Pancreas (tissue), 10 donors: ENCODE measurements around the gene SELENON. TPM values are rescaled to one million over a fixed set of nuclear protein-coding genes. Genes with fewer than 3 reads are reported as not detected.

Experiments
- ATAC-seq, 4 donors: fragments of 200-7000 bp; cut with Tn5 transposase; one replicate each; pipeline versions ENCODE4 v1.8.0 to v1.9.1; 2020; ENCODE audit warnings: mild to moderate bottlenecking in 4 of 4, moderate library complexity in 4 of 4
- DNase-seq, 6 donors: peaks; one replicate each; pipeline ENCODE4 v3.0.0-alpha.2; 2020
- FAIRE-seq: peaks from 2 replicates; lab custom pipeline; 2012; peaks lifted over from hg19 to GRCh38; lab: Jason Lieb, UNC
- H3K27ac ChIP-seq, 4 donors: fragments of 200-600 bp; sonication (generic); 1 replicate in 3 of 4; 2 replicates in 1 of 4; pipeline versions ENCODE4 v1.5.0 to v1.8.0; 2020
- H3K27me3 ChIP-seq, 4 donors: fragments of 200-600 bp; one replicate each; pipeline ENCODE4 v1.8.0; 2021
- H3K36me3 ChIP-seq, 3 donors: fragments of 200-600 bp; sonication (generic) in 1 of 3; one replicate each; pipeline versions ENCODE4 v1.5.0 to v1.8.0; 2020 to 2021
- H3K4me1 ChIP-seq, 3 donors: fragments of 200-600 bp; one replicate each; pipeline ENCODE4 v1.8.0; 2021
- H3K4me3 ChIP-seq, 4 donors: fragments of 200-600 bp; sonication (generic) in 2 of 4; one replicate each; pipeline versions ENCODE4 v1.5.0 to v1.8.0; 2020 to 2021
- H3K9me3 ChIP-seq, 4 donors: fragments of 200-600 bp; one replicate each; pipeline ENCODE4 v1.8.0; 2021
- CTCF ChIP-seq, 4 donors: fragments of 200-600 bp; sonication (generic) in 3 of 4; IDR thresholded peaks; one replicate each; pipeline versions ENCODE4 v1.5.0 to v1.8.0; 2021; ENCODE audit warnings: antibody characterized with exemption in 4 of 4
- WGBS, 2 donors: extraction: QIAGEN DNeasy Blood & Tissue Kit; methylation state at CpG; one replicate each; pipeline ENCODE4 v1.1.7; 2013; 5-methylcytosine and 5-hydroxymethylcytosine counted together
- intact Hi-C, 3 donors: fragments of 100-400 bp; cut with DNase I; formaldehyde crosslinking; loops; one replicate each; pipeline versions ENCODE4 v1.11.1 to v1.14.2; 2022
- polyA plus RNA-seq, 2 donors: library from polyadenylated mRNA; stranded (reverse); fragments of 200-250 nt; gene quantifications; one replicate each; pipeline ENCODE4 v1.2.3, GENCODE V29; 2013
- total RNA-seq, 6 donors: library from RNA; stranded (reverse); fragmentation: NEBNext Ultra II Directional in 4 of 6; extraction: Animal tissue kit (Norgen Biotek cat#: 25700) in 4 of 6; gene quantifications; one replicate each; pipeline versions ENCODE4 v1.2.1 to v1.2.4, GENCODE V29; 2021 to 2023
- donor health status: healthy with polysubstance abuse.
- donor health status: DM: no; HTN: no; CAD: no; lungs with moderate emphysema.
- donor health status: DM: no; HTN: no; CAD: no.
- donor health status: control.
- donor health status: control.
- donor health status: Bipolar disorder and iron deficiency.
- donor health status: DM: yes; HTN: yes; CAD: no.
- donor health status: DM: no; HTN: no; CAD: no.
- donor health status: DM: no; HTN: no; CAD: no.
- donor health status: DM: yes; HTN: yes; CAD: no.

SELENON gene
- total and polyA plus RNA-seq, 8 donors = 27.8 to 48.3 (median 37.9) TPM

GRCh38 chr1:25790472-25790871 lies 9.5 kb upstream of the SELENON start:
- no peaks in the 10 kb centered on the region for H3K9me3 ChIP-seq
- DNase-seq (no peak), ATAC-seq (no peak), FAIRE-seq (no peak)
- H3K27me3 ChIP-seq = no peaks in the 10 kb centered on the region
- H3K4me3 ChIP-seq = no peak overlapping the region
- no peaks in the 10 kb centered on the region for H3K4me1 ChIP-seq
- no peak for TF ChIP-seq CTCF (IDR thresholded peaks at IDR 0.05)
- 87 to 92% methylated on average over 6 of the region's 6 CpGs for WGBS, 2 donors
- no peaks in the 10 kb centered on the region for H3K36me3 ChIP-seq
- H3K27ac ChIP-seq = no peak overlapping the region
- intact Hi-C loops = no loop called here

GRCh38 chr1:25792115-25792514 lies 7.9 kb upstream of the SELENON start:
- no peaks in the 10 kb centered on the region for H3K27me3 ChIP-seq
- 58 to 59% methylated on average over 4 of the region's 4 CpGs for WGBS, 2 donors
- intact Hi-C loops = no loop called here
- H3K36me3 ChIP-seq = no peaks in the 10 kb centered on the region
- H3K9me3 ChIP-seq = no peaks in the 10 kb centered on the region
- FAIRE-seq (no peak), DNase-seq (no peak), ATAC-seq (no peak)
- no peak for TF ChIP-seq CTCF (IDR thresholded peaks at IDR 0.05)
- H3K4me3 ChIP-seq = no peak overlapping the region
- H3K27ac ChIP-seq = no peak overlapping the region
- H3K4me1 ChIP-seq = peaks cover 0 to 7% (median 5%) of the 10 kb centered on the region in 3 donors

- Histone ChIP-seq H3K4me1 (peaks cover 0 to 7% (median 5%) of the 10 kb centered on the region in 3 donors), H3K27me3 (no peaks in the 10 kb centered on the region), H3K27ac (no peak overlapping the region), H3K9me3 (no peaks in the 10 kb centered on the region), H3K4me3 (no peak overlapping the region), H3K36me3 (no peaks in the 10 kb centered on the region)
- TF ChIP-seq CTCF (IDR thresholded peaks at IDR 0.05) = no peak
- DNase-seq = no peak
- no peak for FAIRE-seq
- intact Hi-C loops = no loop called here
- 72 to 88% methylated on average over 7 of the region's 7 CpGs for whole genome bisulfite sequencing, 2 donors
- no peak for ATAC-seq
These were observed 6.3 kb upstream of the SELENON start for GRCh38 chr1:25793585-25794170.

GRCh38 chr1:25794325-25794724 lies 5.7 kb upstream of the SELENON start:
- H3K9me3 ChIP-seq = no peaks in the 10 kb centered on the region
- TF ChIP-seq CTCF (IDR thresholded peaks at IDR 0.05) = no peak
- no peak for DNase-seq
- FAIRE-seq = no peak
- no peak for ATAC-seq
- H3K4me1 ChIP-seq = peaks cover 0 to 8% (median 7%) of the 10 kb centered on the region in 3 donors
- no peaks in the 10 kb centered on the region for H3K36me3 ChIP-seq
- no peak overlapping the region for H3K4me3 ChIP-seq
- WGBS, 2 donors = 75 to 86% methylated on average over 8 of the region's 8 CpGs
- no peak overlapping the region for H3K27ac ChIP-seq
- intact Hi-C loops = no loop called here
- no peaks in the 10 kb centered on the region for H3K27me3 ChIP-seq

GRCh38 chr1:25795211-25795610 lies 4.8 kb upstream of the SELENON start:
- H3K4me3 ChIP-seq = no peak overlapping the region
- DNase-seq (no peak), ATAC-seq (no peak), FAIRE-seq (no peak)
- no peaks in the 10 kb centered on the region for H3K36me3 ChIP-seq
- no peaks in the 10 kb centered on the region for H3K9me3 ChIP-seq
- H3K27ac ChIP-seq = no peak overlapping the region
- intact Hi-C loops = loop anchor here in 2 of 3 donors (5.0 kb wide), 2 partner anchors 183 to 188 kb away; no protein-coding TSS in a partner anchor
- peaks cover 0 to 11% (median 7%) of the 10 kb centered on the region in 3 donors for H3K4me1 ChIP-seq
- no peak for TF ChIP-seq CTCF (IDR thresholded peaks at IDR 0.05)
- no peaks in the 10 kb centered on the region for H3K27me3 ChIP-seq
- 73 to 88% methylated on average over 2 of the region's 2 CpGs for WGBS, 2 donors
